ENCODE results near the gene TAPBP.
A peak's percentile ranks its signal among the peaks of the same experiment; 100 is the strongest.
"Not testable (repeated sequence)": the region's sequence is repeated elsewhere in the genome, so short reads cannot be mapped to it uniquely, and the experiment has no call there.

The TAPBP gene

DNA sequence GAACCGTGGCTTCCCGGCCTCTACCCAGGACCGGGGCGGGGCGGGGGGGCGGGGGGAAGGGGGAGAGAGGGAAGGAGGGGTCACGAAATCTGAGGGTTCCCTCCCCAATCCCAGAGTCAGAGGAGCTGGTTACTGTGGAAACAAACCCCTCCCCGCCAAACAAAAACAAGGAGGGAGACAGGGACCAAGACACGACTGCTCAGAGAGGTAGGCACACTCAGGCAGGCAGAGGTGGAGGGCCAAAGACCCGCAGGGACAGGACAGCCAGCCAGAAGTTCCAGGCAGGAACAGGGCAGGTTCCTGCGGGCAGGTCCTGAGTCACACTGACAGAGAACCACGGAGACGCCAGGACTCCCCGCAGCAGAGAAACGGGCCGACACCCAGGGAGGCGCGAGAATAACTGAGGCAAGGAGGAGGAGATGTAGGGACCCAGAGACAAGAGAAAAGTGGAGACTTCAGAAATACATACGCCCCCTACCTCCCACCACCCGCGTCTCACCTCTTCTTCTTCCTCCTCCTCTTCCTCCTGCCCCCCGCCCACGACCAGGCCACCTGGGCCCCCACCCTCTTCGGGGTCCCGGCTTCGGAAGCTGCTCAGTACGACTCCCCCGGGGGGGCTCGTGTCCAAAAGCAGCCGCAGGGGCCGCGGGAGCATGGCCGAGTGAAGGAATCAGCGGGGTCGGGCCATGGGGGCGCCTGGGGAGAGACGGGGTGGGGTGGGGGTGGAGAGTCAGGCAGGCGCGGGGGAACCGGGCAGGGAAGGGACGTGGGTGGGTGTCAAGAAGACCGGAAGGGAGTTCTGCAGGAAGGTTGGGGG is 15.7 kb downstream of the TAPBP start:
- DNase-seq (ENCODE audit: low read depth in 2 of 2) = peak; percentile 24 to 33

DNA sequence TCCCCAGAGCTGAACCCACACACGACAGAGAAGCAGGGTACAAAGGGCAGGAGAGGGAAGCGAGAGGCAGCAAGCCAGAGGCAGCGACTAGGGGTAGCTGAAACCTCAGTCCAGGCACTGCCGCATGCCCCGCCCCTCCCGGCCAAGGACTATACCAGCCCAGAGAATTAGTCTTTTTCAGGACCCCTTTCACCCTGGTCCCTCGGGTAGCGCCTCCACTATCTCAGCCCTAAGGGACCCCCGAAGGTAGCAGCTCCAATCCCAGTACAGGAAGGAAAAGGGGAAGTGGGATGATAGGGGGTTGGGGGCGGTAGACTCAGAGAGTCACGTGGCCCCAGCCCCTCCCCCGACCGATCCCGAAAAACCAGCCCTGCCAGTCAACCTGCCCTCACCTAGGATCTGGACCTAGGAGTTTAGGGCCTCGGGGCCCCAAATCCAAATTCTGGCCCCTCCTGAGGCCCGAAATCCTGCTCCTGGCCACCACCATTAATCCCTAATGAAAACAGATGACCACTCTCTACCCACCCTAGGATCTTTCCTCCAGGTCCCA is 16.4 kb downstream of the TAPBP start:
- DNase-seq (ENCODE audit: low read depth in 2 of 2) = no peak

DNA sequence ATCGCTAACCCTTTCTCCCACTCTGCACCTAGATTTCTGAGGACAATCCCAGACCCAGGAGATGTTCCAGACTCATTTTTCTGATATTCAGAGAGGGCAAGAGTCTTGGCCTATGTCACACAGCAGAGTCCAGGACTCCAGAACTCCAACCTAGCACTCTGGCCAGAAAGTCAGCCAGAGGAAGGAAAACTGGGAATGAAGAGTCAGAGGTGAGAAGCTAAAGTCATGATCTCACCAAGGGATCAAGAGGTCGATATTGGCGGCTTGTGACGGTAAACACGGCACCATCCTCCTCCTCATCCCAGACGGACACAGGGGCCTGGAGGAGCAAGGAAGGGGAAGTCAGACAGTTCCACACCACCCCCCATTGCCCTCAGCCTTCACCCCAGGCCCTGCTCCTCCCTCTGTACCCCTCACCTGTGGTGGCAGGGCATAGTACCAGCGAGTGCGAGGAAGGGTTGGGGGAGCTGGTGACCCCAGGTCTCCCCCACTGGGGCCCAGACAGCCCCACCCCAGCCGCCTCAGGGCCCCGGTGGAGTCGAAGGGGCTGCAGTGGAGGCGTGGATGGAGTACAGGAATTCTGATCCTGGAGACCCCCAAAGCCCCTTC is 17.0 kb downstream of the TAPBP start:
- no peak for DNase-seq (ENCODE audit: low read depth in 2 of 2)

DNA sequence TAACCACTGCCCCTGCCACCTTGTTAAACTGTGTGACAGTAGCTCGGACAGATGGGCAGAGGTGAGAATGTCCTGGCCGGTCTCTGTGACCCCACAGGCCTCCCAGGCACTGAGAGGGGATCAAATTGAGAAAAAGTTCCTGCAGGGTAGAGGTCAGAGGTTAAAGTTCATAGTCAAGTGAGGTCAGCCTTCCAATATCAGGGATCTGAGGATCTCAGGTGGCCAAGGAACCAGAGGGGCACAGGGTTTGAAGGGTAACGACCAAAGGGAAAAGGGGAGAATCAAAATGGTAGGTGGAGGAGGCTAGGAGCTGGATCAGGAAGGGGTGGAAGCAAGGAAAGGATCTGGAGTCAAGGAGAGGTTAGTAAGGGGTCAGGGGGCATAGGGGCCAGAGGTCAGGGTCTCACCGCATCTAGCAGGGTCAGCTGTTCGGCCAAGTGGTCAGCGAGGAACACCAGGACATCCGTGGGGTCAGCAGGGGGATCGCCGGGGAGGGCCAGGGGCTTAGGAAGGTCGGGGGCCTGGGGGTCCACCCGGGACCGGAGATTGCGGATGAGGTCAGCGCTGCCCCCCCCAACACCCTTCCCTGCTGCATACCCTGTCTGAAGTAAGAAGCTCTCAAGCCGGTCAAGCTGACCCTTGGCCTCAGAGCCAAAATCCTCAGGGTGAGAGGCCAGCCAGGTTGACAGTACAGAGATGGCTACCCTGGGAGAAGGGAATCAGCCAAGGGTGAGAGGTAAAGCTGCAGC is 18.1 kb downstream of the TAPBP start:
- DNase-seq (ENCODE audit: low read depth in 2 of 2) = no peak

DNA sequence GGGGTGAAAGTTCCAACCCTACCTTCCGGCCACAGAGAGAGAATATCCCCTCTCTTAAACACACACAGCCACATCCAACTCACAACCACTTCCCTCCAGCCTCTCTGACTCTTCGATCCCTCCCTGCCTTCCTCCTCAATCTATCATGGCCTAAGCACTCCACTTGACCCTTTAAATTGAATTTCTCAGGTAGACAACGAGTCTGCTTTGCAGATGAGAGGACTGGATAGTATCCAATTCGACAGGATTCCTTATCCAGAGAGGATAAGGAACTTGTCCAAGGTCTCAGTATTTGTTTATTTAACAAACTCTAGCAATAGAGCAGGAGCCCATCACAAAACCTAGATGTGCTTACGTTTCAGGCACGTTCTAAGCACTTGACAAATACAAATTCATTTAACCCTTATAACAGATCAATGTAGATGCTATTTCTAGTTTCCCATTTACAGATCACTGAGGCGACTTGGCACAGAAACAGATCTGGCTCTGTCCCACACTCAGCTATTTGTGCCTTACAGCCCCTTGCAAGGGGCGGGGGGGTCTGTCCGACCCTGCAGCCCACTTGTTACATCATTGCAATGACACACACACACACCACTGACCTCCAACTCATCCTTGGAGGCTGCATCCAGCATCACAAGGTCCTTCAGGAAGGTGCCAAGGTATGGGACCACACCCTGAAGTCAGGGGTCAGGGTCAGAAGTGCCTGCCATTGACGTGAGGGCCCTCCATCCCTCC is 19.6 kb downstream of the TAPBP start:
- DNase-seq (ENCODE audit: low read depth in 2 of 2) = no peak

DNA sequence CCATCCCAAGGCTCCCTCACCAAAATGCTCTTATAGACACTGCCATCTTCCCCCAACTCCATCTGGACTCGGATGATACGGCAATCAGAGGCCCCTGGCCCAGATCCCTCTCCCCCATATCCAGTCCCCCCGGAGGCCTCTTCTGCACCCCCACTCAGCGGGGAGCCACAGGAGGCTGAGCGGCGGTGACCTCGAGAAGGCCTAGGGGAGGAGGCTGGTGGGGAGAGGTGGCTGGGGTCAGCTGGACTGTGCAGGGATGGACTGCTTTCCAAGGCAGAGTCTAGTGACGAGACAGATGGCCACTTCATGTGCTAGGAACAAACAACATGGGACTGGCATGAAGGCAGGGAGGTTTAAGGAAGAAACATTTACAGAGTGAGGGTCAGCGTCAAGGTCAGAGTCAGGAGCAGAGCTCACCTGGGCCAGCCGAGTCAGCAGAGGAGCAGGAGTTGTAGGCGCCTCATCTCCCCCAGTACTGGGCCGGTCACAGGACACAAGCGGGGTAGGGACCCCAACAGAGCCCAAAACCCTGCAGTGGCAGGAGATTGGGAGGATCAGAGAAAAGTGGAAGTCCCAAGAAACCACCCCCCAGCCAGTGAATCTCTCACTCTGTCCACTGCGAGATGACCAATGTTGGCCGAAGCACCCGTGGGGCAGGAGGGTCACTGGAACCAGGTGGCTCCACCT is 20.7 kb downstream of the TAPBP start:
- no peak for DNase-seq (ENCODE audit: low read depth in 2 of 2)

DNA sequence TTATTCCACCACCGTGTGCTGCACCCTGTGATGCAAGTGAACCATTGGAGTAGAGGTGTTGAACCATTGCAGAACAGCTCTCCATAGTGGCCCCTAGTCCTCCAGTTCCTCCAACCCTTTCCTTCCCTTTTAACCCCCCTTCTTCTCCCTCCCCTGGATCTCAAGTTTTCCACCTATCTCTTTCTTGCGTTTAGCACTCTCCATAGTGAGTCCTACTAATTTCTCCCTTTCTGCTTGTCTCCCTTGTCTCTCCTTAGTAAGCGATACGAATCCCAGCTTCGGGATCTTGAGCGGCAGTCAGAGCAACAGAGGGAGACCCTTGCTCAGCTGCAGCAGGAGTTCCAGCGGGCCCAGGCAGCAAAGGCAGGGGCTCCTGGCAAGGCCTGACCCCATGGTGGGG is 23.4 kb downstream of the TAPBP start:
- no peak for DNase-seq (ENCODE audit: low read depth in 2 of 2)

DNA sequence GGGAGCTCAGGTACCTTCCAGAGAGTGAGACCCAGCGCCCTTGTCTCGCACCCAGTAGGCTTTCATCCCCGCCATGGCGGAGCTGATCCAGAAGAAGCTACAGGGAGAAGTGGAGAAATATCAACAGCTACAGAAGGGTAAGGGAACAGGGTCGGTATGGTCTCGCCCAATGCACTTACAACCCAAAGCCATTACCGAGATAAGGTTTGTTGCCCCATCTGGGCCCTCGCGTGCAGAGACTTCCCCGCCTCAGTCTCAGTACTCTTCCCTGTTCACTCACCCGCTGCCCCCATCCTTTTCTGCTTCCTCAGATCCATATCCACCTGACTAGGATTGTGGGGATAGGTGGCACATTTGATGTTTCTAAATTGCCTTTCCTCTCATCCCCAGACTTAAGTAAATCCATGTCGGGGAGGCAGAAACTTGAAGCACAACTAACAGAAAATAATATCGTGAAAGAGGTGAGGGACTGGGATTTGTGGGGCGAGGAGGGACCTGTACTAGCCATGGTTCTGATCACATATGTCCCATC is 24.0 kb downstream of the TAPBP start:
- no peak for DNase-seq (ENCODE audit: low read depth in 2 of 2)

DNA sequence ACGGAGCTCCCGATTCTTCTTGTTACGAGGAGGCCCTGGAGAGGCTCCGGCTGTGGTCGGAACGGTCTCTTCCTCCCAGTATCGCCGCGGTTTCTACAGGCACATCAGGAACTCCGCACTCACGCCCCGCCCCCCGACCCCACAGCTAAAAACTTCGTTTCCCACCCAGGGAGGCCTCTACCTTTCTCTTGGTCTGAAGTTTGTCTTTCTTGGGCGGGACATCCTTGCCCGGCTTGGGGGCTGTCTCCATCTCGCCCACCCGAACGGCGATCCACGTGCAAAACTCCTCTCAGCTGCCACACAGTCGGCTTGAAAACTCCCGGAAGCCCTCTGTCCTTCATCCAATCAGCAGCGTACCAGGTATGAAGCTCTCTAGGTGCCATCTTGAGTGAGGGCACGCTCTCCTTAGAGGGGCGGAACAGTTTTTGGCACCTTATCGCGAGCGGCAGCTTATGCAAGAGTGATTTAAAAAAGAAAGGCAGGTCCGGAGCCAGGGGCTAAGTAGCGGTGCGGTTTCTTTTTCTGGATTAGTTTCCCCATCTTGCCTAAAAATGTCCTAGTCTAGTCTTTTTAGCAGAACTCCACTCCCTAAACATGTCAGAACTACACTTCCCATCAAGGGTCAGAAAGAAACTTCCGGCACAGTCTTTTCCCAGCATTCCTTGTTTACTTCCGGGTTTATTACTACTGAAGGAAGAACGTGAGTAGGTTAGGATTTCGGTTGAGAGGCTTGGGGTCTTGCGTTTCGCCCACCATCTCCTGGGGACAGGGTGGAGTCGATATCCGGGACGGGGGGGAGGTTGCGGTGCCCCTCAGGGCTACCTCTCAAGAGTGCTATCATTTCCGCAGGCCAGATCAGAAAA is 24.7 kb downstream of the TAPBP start, which contains the start of the genes PFDN6 and WDR46:
Gene PFDN6 (plus strand): TSS at position 681 of the 863 bp plus-strand sequence. CDS start 256 bp downstream, outside the sequence.
Gene WDR46 (minus strand): TSS at position 319 of the 863 bp plus-strand sequence. CDS start 69 bp downstream, at position 250.
- DNase-seq (ENCODE audit: low read depth in 2 of 2) = peak; percentile 52 to 71

DNA sequence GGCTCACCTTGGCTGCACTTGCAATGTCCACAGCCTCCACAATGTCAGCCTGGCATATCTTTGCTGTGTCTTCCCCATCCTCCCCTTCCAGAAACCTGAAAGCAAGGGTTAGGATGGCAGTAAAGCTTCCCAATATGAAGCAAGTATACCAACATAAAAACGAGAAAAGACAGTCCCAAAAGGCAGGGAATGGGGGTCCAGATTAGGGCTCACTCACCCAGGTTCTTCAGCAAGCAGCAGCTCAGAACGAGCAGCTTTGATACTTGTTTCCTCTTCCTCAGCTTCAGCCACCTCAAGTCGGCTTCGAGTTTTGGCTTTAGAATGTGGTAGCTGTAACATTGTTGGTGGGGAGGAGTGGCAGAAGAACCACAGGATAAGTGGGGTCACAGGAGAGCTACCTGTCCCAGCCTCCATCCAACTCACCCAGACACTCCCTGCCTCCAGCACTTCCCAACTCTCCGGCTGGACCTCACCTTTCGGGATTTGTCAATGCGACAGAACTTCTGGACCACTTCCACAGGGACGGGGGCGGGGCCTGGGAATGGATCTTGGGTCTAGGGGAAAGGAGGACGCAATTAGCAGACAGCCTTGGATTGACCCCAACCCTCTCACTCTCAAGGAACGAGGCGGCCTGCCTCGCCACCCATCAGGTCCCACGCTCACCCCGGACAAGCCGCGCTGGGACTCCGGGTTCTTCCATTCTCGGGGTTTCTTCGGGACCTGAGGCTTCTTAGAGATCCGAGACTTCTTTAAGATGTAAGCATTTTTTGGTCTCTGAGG is 25.5 kb downstream of the TAPBP start:
- DNase-seq (ENCODE audit: low read depth in 2 of 2) = no peak

DNA sequence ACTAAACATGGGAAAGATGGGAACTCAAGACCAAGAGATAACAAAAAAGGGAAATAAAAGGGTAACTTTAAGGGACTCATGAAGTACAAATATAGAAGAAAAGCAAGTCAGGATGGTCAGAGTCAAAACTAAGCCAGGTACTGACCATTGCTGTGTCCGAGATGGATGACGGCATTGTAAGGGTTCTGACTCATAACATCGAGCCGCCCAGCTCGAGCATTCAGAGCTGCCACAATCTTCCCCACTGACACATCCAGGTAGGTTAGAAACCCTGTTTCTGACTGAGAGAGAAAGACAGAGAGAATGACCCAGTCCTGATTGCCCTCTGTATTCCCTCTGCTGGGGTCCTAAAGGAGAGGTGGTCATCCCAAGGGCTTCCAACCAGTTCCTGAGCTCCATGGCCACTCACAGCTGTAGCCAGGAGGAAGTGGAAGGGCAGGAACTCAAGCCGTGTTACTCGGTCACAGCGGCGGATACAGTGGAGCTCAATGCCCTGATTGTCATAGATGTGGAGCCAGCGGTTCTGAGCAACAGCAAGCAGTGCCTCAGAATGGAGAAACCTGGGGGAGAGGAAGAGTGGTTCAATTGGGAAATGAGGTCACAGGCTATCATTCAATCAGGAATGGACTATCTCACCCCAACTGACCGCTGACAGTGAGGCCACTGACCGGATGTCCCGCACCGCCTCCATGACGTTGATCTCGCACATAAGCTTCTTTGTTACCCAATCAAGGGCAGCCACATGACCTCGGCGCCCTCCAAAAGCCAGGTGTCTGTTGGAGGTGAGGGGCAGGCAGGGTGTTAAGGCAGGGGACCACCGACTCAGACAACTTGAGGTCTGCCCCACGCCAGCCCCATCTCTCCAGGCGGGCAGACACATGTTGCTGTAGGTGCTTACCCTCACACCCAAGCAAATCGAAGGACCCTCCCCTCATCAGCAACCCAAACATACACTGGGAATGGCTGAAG is 26.6 kb downstream of the TAPBP start:
- DNase-seq (ENCODE audit: low read depth in 2 of 2) = no peak

DNA sequence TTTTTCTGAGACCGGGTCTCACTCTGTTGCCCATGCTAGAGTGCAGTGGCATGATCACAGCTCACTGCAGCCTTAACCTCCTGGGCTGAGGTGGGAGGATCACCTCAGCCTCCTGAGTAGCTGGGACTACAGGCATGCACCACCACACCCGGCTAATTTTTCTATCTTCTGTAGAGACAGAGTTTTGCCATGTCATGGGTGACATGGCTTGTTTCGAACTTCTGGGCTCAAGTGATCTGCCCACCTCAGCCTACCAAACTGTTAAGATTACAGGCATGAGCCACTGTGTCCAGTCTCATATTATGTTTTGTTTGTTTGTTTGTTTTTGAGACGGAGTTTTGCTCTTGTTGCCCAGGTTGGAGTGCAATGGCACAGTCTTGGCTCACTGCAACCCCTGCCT is 28.7 kb downstream of the TAPBP start:
- DNase-seq (ENCODE audit: low read depth in 2 of 2) = not testable (repeated sequence)

DNA sequence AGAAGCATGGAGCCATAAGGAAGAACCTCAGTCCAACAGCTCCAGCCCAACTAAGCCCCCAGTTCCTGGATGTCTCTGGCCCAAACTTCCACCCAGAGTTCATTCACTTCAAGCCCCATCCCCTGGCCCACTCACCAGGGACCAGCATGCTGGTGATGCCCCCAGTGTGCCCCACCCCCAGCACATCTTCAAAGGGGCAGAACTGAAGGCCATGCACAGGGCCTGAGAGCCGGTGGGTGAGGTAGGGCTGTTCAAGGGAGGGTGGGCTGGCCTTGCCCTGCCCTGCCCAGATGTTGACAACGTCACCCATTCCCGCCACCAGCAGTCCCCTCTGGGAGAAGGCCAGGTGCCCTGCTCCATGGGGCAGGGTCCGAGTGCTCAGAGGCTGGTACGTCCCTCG is 33.3 kb downstream of the TAPBP start:
- DNase-seq (ENCODE audit: low read depth in 2 of 2) = no peak

DNA sequence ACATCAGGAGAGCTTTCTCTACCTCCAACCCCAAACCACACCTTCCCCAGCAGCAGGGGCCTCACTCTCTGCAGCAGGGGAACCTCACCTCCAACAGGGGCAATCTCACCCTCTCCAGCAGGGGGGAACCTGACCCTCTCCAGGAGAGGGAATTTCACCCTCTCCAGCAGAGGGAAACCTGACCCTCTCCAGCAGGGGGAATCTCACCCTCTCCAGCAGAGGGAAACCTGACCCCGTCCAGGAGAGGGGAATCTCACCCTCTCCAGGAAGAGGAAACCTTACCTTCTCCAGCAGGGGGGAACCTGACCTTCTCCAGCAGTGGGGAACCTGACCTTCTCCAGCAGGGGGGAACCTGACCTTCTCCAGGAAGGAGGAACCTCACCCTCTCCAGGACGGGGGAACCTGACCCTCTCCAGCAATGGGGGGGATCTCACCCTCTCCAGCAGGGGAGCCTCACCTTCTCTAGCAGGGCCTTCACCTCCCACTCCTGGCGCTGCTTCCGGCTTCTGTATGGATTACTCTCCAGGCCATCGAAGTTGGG is 33.8 kb downstream of the TAPBP start:
- no peak for DNase-seq (ENCODE audit: low read depth in 2 of 2)

DNA sequence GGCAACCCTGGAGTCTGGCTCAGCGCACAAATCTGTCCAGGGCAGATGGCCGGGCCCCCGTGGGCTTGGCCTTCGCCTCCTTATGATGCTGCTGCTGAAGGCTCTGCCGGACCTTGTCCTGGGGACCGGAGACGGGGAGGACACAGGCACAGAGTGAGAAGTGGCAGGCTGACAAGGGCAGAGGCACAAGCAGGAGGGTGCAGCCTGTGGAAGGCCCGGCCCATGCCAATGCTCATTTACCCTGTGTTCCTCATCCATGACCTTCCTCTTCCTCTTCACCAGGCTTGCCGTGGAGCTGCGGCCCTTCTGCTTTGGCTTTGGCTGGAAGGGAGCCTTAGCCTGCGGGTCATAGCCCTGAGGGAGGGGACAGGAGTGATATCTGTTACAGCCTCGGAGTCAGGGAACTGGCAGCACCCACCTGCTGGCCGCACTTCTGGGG is 34.6 kb downstream of the TAPBP start:
- DNase-seq (ENCODE audit: low read depth in 2 of 2) = no peak

DNA sequence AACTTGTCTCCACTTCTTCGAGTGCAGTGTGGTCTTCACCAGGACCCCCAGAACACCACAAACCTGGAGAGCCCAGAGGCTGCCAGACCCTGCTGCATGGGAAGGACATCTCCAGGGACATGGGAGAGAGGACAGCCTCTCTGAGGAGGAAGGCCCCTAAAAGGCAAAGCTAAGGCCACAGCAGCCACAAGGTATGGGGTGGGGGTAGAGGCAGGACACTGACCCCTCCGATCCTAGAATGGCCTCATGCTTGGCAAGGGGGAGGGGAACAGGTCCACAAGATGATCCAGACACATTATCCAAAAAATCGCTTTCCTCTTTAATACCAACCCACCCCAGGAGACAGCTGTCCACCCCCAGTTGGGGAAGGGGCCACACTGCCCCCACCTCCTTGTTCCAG is 35.1 kb downstream of the TAPBP start:
- DNase-seq (ENCODE audit: low read depth in 2 of 2) = no peak

DNA sequence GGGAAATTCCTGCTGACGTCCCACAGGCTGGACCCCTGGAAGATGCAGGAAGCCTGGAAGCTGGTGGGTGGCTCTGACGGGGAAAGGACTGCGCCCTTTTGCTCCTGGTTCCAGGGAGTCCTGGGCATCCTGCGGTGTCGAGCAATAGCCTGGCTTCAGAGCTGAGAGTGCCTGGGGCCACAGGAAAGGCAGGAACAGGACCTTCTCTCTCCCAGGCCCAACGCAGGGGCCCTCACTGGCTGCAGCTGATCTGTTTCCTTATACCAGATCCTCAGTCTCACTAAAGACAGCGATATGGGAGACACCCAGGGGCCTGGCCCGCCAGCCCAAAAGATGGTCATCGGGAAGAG is 35.5 kb downstream of the TAPBP start:
- DNase-seq (ENCODE audit: low read depth in 2 of 2) = no peak

All from stimulated activated CD4-positive, alpha-beta T cell treated with anti-CD3 and anti-CD28 coated beads, Interleukin-1b, Interleukin-23, amount 100 ng/mL, for 4 hours (primary cell).